ENCODE results near the gene UGT2A1.

GRCh38 chr4:69649207-69649606, 3.8 kb downstream of the UGT2A1 start:
- no peak for TF ChIP-seq CTCF (IDR thresholded peaks at IDR 0.05)
- TF ChIP-seq POLR2A (IDR thresholded peaks at IDR 0.05) = no peak
- TF ChIP-seq EP300 (IDR thresholded peaks at IDR 0.05) = no peak

All from tibial nerve (tissue), 4 donors.